Esophagus muscularis mucosa (tissue), 4 donors: ENCODE data around the gene MTHFD2. TPM values are rescaled to one million over a fixed set of nuclear protein-coding genes. Genes with fewer than 3 reads are reported as not detected.

Experiments
- DNase-seq: peaks from one replicate; pipeline ENCODE4 v3.0.0-alpha.2; 2017; ENCODE audit errors: extremely low spot score
- H3K27ac ChIP-seq, 4 donors: fragments of 200-600 bp; sonication (generic); replicated peaks in 1 of 4; 1 replicate in 3 of 4; 2 replicates in 1 of 4; pipeline ENCODE4 v1.5.1; 2016 to 2019; ENCODE audit warnings: mild to moderate bottlenecking in 1 of 4
- H3K27me3 ChIP-seq, 4 donors: fragments of 200-600 bp; sonication (generic); one replicate each; pipeline versions ENCODE4 v1.5.1 to v1.6.0; 2016 to 2019
- H3K36me3 ChIP-seq, 4 donors: fragments of 200-600 bp; sonication (generic); one replicate each; pipeline ENCODE4 v1.5.1; 2016 to 2019
- H3K4me1 ChIP-seq, 4 donors: fragments of 200-600 bp; sonication (generic); one replicate each; pipeline ENCODE4 v1.5.1; 2016 to 2019
- H3K4me3 ChIP-seq, 4 donors: fragments of 200-600 bp; sonication (generic); 1 replicate in 2 of 4; 2 replicates in 2 of 4; pipeline ENCODE4 v1.5.1; 2016 to 2019; ENCODE audit warnings: mild to moderate bottlenecking in 4 of 4, moderate library complexity in 1 of 4
- H3K9me3 ChIP-seq, 4 donors: fragments of 200-600 bp; sonication (generic); 1 replicate in 3 of 4; 2 replicates in 1 of 4; pipeline ENCODE4 v1.5.1; 2016 to 2019
- CTCF ChIP-seq, 3 experiments: fragments of 200-600 bp in 2 of 3; fragments of 450-650 bp in 1 of 3; sonication (generic) in 2 of 3; IDR thresholded peaks; one replicate each; pipeline ENCODE4 v1.5.1; 2017 to 2019; ENCODE audit warnings: antibody characterized with exemption in 3 of 3, mild to moderate bottlenecking in 2 of 3, moderate library complexity in 1 of 3
- EP300 ChIP-seq: sonication (generic); formaldehyde crosslinking; IDR thresholded peaks from one replicate; pipeline ENCODE4 v1.6.1; 2017; ENCODE audit warnings: antibody characterized with exemption
- POLR2A ChIP-seq: fragments of 450-650 bp; IDR thresholded peaks from one replicate; pipeline ENCODE4 v1.6.1; 2017; ENCODE audit warnings: antibody characterized with exemption, moderate library complexity, mild to moderate bottlenecking, low read depth
- POLR2AphosphoS5 ChIP-seq, 2 donors: sonication (generic); formaldehyde crosslinking; IDR thresholded peaks; one replicate each; pipeline ENCODE4 v1.6.1; 2017; ENCODE audit warnings: antibody characterized with exemption in 2 of 2
- WGBS: methylation state at CpG from one replicate; pipeline ENCODE4 v1.1.5; 2018; 5-methylcytosine and 5-hydroxymethylcytosine counted together
- intact Hi-C: fragments of 100-400 bp; cut with DNase I; formaldehyde crosslinking; loops from one replicate; pipeline ENCODE4 v1.15.1; 2023
- total RNA-seq, 4 donors: library from RNA; depleted of rRNA; stranded (reverse); fragments of >200 nt; gene quantifications; one replicate each; pipeline versions ENCODE4 v1.1.0 to v1.2.1, GENCODE V29; 2016

Gene MTHFD2
- total RNA-seq, result 10 to 100 TPM; 22.0 to 80.8 (median 43.5) TPM

DNA sequence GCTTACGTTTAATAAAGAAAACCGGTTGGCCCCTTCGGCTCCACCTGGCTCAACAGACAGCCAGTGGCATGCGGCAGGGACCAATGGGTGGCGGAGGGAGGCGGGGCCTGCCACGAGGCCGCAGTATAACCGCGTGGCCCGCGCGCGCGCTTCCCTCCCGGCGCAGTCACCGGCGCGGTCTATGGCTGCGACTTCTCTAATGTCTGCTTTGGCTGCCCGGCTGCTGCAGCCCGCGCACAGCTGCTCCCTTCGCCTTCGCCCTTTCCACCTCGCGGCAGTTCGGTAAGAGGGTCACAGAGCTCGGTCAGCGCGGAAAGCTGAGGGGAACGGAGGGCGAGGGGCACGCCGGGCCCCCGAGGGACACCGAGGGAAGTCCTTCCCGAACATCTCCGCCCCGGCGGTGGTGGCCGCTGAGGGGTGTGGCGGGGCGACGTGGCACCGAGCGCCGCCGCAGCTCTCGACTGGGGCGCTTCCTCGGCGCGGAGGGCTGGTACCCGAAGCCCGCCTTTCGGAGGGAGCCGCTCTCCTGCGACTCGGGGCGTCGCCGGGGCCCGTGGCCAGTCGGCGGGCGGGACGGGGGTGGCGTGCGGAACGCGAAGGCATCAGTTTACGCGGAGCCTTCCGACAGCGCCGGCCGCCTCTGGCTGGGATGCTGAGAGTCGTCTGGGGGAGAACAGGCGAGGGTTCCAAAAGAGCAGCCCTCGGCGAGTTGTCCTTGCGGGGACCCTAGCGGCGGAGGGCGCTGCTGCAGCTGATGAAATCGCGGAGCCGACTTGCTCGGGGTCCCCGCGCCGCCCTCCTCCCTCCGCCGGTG is at the start of gene MTHFD2:
Gene MTHFD2, plus strand, starts transcription at position 155 of the 814 bp plus-strand sequence. Its CDS starts 27 bp downstream, at position 182.
- Histone ChIP-seq H3K36me3 (no peaks in the 10 kb centered on the region), H3K9me3 (no peaks in the 10 kb centered on the region), H3K4me1 (peaks cover 7 to 34% (median 33%) of the 10 kb centered on the region in 4 donors), H3K4me3 (peak within 1 kb of the TSS; percentile 68 to 88 (median 72)), H3K27ac (peak within 1 kb of the TSS; percentile 86 to 98 (median 89)), H3K27me3 (no peaks in the 10 kb centered on the region)
- intact Hi-C loops, result no loop called here
- 0% methylated on average over 14 of the region's 96 CpGs for WGBS
- peak; percentile 96 for DNase-seq
- TF ChIP-seq EP300 (no peak), CTCF (IDR thresholded peaks at IDR 0.05) (peak; percentile 61 to 83 (median 65)), POLR2A (peak; percentile 50), POLR2AphosphoS5 (IDR thresholded peaks at IDR 0.05) (peak; percentile 82 to 92)

DNA sequence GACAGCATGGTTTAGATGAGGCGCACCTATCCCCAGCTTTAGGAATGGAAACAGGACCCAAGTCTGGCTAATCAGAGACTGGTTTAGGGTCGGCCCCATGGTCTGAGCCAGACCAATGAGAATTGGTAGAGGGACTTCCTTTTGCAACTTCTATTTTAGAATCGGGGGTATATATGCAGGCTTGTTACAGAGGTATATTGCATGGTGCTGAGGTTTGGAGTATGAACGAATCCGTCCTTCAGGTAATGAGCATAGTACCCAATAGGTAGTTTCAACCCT is 49.2 kb upstream of the MTHFD2 start:
- no peak for TF ChIP-seq CTCF (IDR thresholded peaks at IDR 0.05)
- no peak for TF ChIP-seq POLR2A
- no peak for TF ChIP-seq POLR2AphosphoS5 (IDR thresholded peaks at IDR 0.05)
- TF ChIP-seq EP300, result no peak
- Histone ChIP-seq H3K27ac (no peak overlapping the region), H3K4me3 (no peak overlapping the region), H3K36me3 (peaks cover 0 to 41% (median 17%) of the 10 kb centered on the region in 4 donors), H3K9me3 (no peaks in the 10 kb centered on the region), H3K4me1 (peaks cover 15 to 41% (median 24%) of the 10 kb centered on the region in 4 donors), H3K27me3 (no peaks in the 10 kb centered on the region)
- 94% methylated on average over 5 of the region's 5 CpGs for WGBS
- DNase-seq, result no peak
- intact Hi-C loops, result loop anchor here (10.0 kb wide), 2 partner anchors 224 to 324 kb away; partner anchors contain the start of genes DGUOK and STAMBP

DNA sequence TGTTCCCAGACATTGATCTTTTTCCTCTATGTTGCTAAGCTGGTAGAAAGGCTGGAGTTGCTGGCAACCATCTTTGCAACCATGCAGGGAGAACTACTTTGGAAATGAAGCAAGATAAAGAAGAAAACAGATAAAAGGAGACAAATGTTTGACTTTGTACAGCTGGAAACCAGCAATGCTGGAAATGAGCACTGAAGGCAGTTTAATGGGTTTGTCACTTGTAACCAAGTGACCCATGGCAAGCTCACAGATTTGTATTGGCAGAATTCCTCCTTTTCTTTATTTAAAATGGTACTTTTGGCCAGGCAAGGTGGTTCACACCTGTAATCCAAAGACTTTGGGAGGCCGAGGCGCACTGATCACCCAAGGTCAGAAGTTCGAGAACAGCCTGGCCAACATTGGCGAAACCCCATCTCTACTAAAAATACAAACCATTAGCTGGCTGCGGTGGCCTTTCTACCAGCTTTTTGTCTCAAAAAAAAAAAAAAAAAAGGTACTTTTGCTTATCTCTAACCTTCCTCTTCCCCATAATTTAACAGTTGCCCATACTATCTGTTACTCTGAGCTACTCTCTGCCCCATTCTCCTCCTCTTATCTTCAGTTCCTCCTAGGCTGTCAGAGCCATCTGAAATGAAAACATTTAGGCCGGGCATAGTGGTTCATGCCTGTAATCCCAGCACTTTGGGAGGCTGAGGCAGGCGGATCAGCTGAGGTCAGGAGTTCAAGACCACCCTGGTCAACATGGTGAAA is 48.7 kb upstream of the MTHFD2 start:
- peaks cover 15 to 41% (median 24%) of the 10 kb centered on the region in 4 donors for H3K4me1 ChIP-seq
- H3K4me3 ChIP-seq, result no peak overlapping the region
- no peaks in the 10 kb centered on the region for H3K27me3 ChIP-seq
- WGBS, result 93% methylated on average over 7 of the region's 7 CpGs
- no peak overlapping the region for H3K27ac ChIP-seq
- TF ChIP-seq POLR2AphosphoS5 (IDR thresholded peaks at IDR 0.05) (no peak), EP300 (no peak), CTCF (IDR thresholded peaks at IDR 0.05) (no peak), POLR2A (no peak)
- no peaks in the 10 kb centered on the region for H3K9me3 ChIP-seq
- no peak for DNase-seq
- peaks cover 2 to 40% (median 18%) of the 10 kb centered on the region in 4 donors for H3K36me3 ChIP-seq
- intact Hi-C loops, result loop anchor here (10.0 kb wide), 2 partner anchors 225 to 325 kb away; partner anchors contain the start of genes DGUOK and STAMBP

GRCh38 chr2:74152954-74153353 is 45.5 kb upstream of the MTHFD2 start:
- Histone ChIP-seq H3K36me3 (peaks cover 18 to 66% (median 41%) of the 10 kb centered on the region in 4 donors), H3K27ac (no peak overlapping the region), H3K9me3 (no peaks in the 10 kb centered on the region), H3K27me3 (no peaks in the 10 kb centered on the region), H3K4me1 (peaks cover 4 to 14% (median 9%) of the 10 kb centered on the region in 4 donors), H3K4me3 (no peak overlapping the region)
- intact Hi-C loops, result no loop called here
- 95% methylated on average over 2 of the region's 2 CpGs for WGBS
- TF ChIP-seq EP300 (no peak), CTCF (IDR thresholded peaks at IDR 0.05) (no peak), POLR2AphosphoS5 (IDR thresholded peaks at IDR 0.05) (no peak), POLR2A (no peak)
- DNase-seq, result no peak
